HepG2 (cell line): Measurements from ENCODE around the gene FLAD1. TPM values are rescaled to one million over a fixed set of nuclear protein-coding genes. Genes with fewer than 3 reads are reported as not detected.

Source experiments
- CBFB ChIP-seq: sonication (generic); formaldehyde crosslinking; IDR thresholded peaks from 2 replicates; pipeline ENCODE4 v1.4.0; 2020; ENCODE audit warnings: missing genetic modification reagents
- CCDC6 ChIP-seq: sonication (generic); formaldehyde crosslinking; IDR thresholded peaks from 2 replicates; pipeline ENCODE4 v1.8.1; 2022; ENCODE audit warnings: mild to moderate bottlenecking, missing genetic modification reagents, moderate library complexity
- FOXK2 ChIP-seq: fragments of 450-650 bp; IDR thresholded peaks from 2 replicates; pipeline ENCODE4 v1.6.1; 2016
- HOXA3 ChIP-seq: sonication (generic); formaldehyde crosslinking; IDR thresholded peaks from 2 replicates; pipeline ENCODE4 v1.5.0; 2020; ENCODE audit warnings: missing genetic modification reagents
- KAT2B ChIP-seq: fragments of 150-350 bp; IDR thresholded peaks from 2 replicates; pipeline ENCODE4 v1.6.1; 2014; ENCODE audit warnings: low read depth, low read length, borderline replicate concordance
- KLF12 ChIP-seq: sonication (generic); formaldehyde crosslinking; IDR thresholded peaks from 2 replicates; pipeline ENCODE4 v1.4.0; 2020; ENCODE audit warnings: missing genetic modification reagents, borderline replicate concordance
- KLF13 ChIP-seq: sonication (generic); formaldehyde crosslinking; IDR thresholded peaks from 2 replicates; pipeline ENCODE4 v1.4.0; 2020; ENCODE audit warnings: mild to moderate bottlenecking, missing genetic modification reagents
- MBD4 ChIP-seq: IDR thresholded peaks from 2 replicates; pipeline ENCODE4 v1.6.1; 2012; ENCODE audit warnings: low read length, inconsistent platforms, borderline replicate concordance
- MIXL1 ChIP-seq: IDR thresholded peaks from 2 replicates; pipeline ENCODE4 v1.6.1; 2016
- NR2F6 ChIP-seq, 2 experiments: IDR thresholded peaks; 2 replicates each; pipeline ENCODE4 v1.6.1; 2016; ENCODE audit warnings: antibody characterized with exemption in 1 of 2, mild to moderate bottlenecking in 1 of 2
- RCOR2 ChIP-seq: IDR thresholded peaks from 2 replicates; pipeline ENCODE4 v1.6.1; 2016; ENCODE audit warnings: missing biosample characterization, missing genetic modification reagents
- SAFB2 ChIP-seq: sonication (generic); formaldehyde crosslinking; IDR thresholded peaks from 2 replicates; pipeline ENCODE4 v1.5.1; 2020; ENCODE audit warnings: missing genetic modification reagents, low read depth, mild to moderate bottlenecking, borderline replicate concordance
- SMYD3 ChIP-seq: sonication (generic); formaldehyde crosslinking; IDR thresholded peaks from 2 replicates; pipeline ENCODE4 v1.8.1; 2023; ENCODE audit warnings: mild to moderate bottlenecking, missing genetic modification reagents
- SPEN ChIP-seq: sonication (generic); formaldehyde crosslinking; IDR thresholded peaks from 2 replicates; pipeline ENCODE4 v1.5.1; 2020; ENCODE audit warnings: low read depth, mild to moderate bottlenecking, missing genetic modification reagents
- SRSF9 ChIP-seq: fragments of 200-400 bp; formaldehyde crosslinking; IDR thresholded peaks from 2 replicates; pipeline ENCODE4 v1.6.1; 2018; ENCODE audit warnings: borderline replicate concordance, mild to moderate bottlenecking, low read depth, low read length; ENCODE audit not compliant: insufficient read depth, poor library complexity, severe bottlenecking
- ZFP36L2 ChIP-seq: sonication (generic); formaldehyde crosslinking; IDR thresholded peaks from 2 replicates; pipeline ENCODE4 v1.4.0; 2020; ENCODE audit warnings: missing genetic modification reagents
- ZNF253 ChIP-seq: sonication (generic); formaldehyde crosslinking; IDR thresholded peaks from 2 replicates; pipeline ENCODE4 v1.8.0; 2022; ENCODE audit warnings: mild to moderate bottlenecking, missing genetic modification reagents, borderline replicate concordance
- ZNF274 ChIP-seq: sonication (generic); formaldehyde crosslinking; IDR thresholded peaks from 2 replicates; pipeline ENCODE4 v1.5.1; 2020; ENCODE audit warnings: mild to moderate bottlenecking, missing genetic modification reagents
- ZNF3 ChIP-seq: IDR thresholded peaks from 2 replicates; pipeline ENCODE4 v1.7.0; 2017; ENCODE audit warnings: inconsistent platforms
- ZNF562 ChIP-seq: sonication (generic); formaldehyde crosslinking; IDR thresholded peaks from 2 replicates; pipeline ENCODE4 v1.8.0; 2022; ENCODE audit warnings: missing genetic modification reagents, borderline replicate concordance
- ZNF614 ChIP-seq: IDR thresholded peaks from 2 replicates; pipeline ENCODE4 v1.6.1; 2018; ENCODE audit warnings: missing biosample characterization, missing genetic modification reagents, inconsistent platforms, borderline replicate concordance
- ZNF761 ChIP-seq: sonication (generic); formaldehyde crosslinking; conservative IDR thresholded peaks from 2 replicates; pipeline ENCODE4 v1.4.0; 2020; ENCODE audit warnings: mild to moderate bottlenecking, missing genetic modification reagents
- ZNF891 ChIP-seq: sonication (generic); formaldehyde crosslinking; IDR thresholded peaks from 2 replicates; pipeline ENCODE4 v1.5.0; 2020; ENCODE audit warnings: mild to moderate bottlenecking, missing genetic modification reagents
- polyA plus RNA-seq, 8 experiments: library from polyadenylated mRNA; depleted of rRNA in 3 of 8; stranded (reverse) in 7 of 8; unstranded in 1 of 8; fragments of >200 nt; fragmentation: Illumina TruSeq in 4 of 8; extraction: Trizol in 4 of 8; gene quantifications; 2 replicates each; pipeline versions ENCODE4 v1.2.1 to v1.2.3, GENCODE V29; 2011 to 2016; ENCODE audit warnings: low read depth in 4 of 8, missing spikeins in 1 of 8, mixed read lengths in 1 of 8; ENCODE audit not compliant: insufficient read depth in 1 of 8
- total RNA-seq, 5 experiments: library from RNA; depleted of rRNA; stranded (reverse); fragments of >200 nt; fragmentation: Illumina TruSeq; extraction: Trizol; gene quantifications; 2 replicates each; pipeline ENCODE4 v1.2.3, GENCODE V29; 2016; ENCODE audit warnings: low read depth in 1 of 5
- TF ChIP-seq, protein P1 (sequence below): sonication (generic); formaldehyde crosslinking; IDR thresholded peaks from 2 replicates; pipeline ENCODE4 v1.4.0; 2020; ENCODE audit warnings: missing genetic modification reagents
- TF ChIP-seq, protein P2 (sequence below): sonication (generic); formaldehyde crosslinking; IDR thresholded peaks from 2 replicates; pipeline ENCODE4 v1.9.0; 2022; ENCODE audit warnings: missing genetic modification reagents, mild to moderate bottlenecking, borderline replicate concordance
- TF ChIP-seq, protein P3 (sequence below): sonication (generic); formaldehyde crosslinking; IDR thresholded peaks from 2 replicates; pipeline ENCODE4 v1.4.0; 2020; ENCODE audit warnings: mild to moderate bottlenecking, missing genetic modification reagents
- TF ChIP-seq, protein P4 (sequence below): sonication (generic); formaldehyde crosslinking; IDR thresholded peaks from 2 replicates; pipeline ENCODE4 v1.4.0; 2020; ENCODE audit warnings: missing genetic modification reagents; ENCODE audit errors: not compliant biosample characterization
- TF ChIP-seq, protein P5 (sequence below): sonication (generic); formaldehyde crosslinking; IDR thresholded peaks from 2 replicates; pipeline ENCODE4 v1.8.0; 2022; ENCODE audit warnings: missing genetic modification reagents, mild to moderate bottlenecking, inconsistent platforms, borderline replicate concordance

The FLAD1 gene
- total and polyA plus RNA-seq, 2 of the 13 experiments (the other 11 are each of a cell fraction or from before 2014, with no cell fraction given) = 25.9 to 32.8 TPM

GRCh38 chr1:155003227-155003765, 20.2 kb downstream of the FLAD1 start (continued):
- TF ChIP-seq ZNF761 (CRISPR knock-in tag) (no peak), ZNF891 (no peak), CBFB (CRISPR knock-in tag) (no peak), KAT2B (no peak), MIXL1 (CRISPR knock-in tag) (no peak), SMYD3 (CRISPR knock-in tag) (peak; percentile 49; the same call in 1 of the 2 replicates), SPEN (CRISPR knock-in tag) (no peak), KLF12 (CRISPR knock-in tag) (no peak), CCDC6 (CRISPR knock-in tag) (peak; percentile 55; the same call in 1 of the 2 replicates), RCOR2 (CRISPR knock-in tag) (no peak), FOXK2 (no peak), ZFP36L2 (CRISPR knock-in tag) (no peak), ZNF562 (CRISPR knock-in tag) (no peak), NR2F6 (IDR thresholded peaks at IDR 0.05) (no peak), NR2F6 (CRISPR knock-in tag; IDR thresholded peaks at IDR 0.05) (no peak), SAFB2 (no peak), KLF13 (CRISPR knock-in tag) (no peak), MBD4 (no peak), ZNF3 (CRISPR knock-in tag) (no peak), SRSF9 (no peak), ZNF274 (CRISPR knock-in tag) (no peak), HOXA3 (CRISPR knock-in tag) (0 out of 2 replicates have a peak, but pooled peaks have one; percentile 11), ZNF253 (CRISPR knock-in tag) (no peak), ZNF614 (CRISPR knock-in tag) (no peak)
- TF ChIP-seq, protein P1, sequence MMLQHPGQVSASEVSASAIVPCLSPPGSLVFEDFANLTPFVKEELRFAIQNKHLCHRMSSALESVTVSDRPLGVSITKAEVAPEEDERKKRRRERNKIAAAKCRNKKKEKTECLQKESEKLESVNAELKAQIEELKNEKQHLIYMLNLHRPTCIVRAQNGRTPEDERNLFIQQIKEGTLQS (CRISPR knock-in tag) = no peak
- TF ChIP-seq, protein P2, sequence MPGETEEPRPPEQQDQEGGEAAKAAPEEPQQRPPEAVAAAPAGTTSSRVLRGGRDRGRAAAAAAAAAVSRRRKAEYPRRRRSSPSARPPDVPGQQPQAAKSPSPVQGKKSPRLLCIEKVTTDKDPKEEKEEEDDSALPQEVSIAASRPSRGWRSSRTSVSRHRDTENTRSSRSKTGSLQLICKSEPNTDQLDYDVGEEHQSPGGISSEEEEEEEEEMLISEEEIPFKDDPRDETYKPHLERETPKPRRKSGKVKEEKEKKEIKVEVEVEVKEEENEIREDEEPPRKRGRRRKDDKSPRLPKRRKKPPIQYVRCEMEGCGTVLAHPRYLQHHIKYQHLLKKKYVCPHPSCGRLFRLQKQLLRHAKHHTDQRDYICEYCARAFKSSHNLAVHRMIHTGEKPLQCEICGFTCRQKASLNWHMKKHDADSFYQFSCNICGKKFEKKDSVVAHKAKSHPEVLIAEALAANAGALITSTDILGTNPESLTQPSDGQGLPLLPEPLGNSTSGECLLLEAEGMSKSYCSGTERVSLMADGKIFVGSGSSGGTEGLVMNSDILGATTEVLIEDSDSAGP (CRISPR knock-in tag) = peak; percentile 64; the same call in 1 of the 2 replicates
- TF ChIP-seq, protein P3, sequence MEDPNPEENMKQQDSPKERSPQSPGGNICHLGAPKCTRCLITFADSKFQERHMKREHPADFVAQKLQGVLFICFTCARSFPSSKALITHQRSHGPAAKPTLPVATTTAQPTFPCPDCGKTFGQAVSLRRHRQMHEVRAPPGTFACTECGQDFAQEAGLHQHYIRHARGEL (CRISPR knock-in tag) = no peak
- TF ChIP-seq, protein P4, sequence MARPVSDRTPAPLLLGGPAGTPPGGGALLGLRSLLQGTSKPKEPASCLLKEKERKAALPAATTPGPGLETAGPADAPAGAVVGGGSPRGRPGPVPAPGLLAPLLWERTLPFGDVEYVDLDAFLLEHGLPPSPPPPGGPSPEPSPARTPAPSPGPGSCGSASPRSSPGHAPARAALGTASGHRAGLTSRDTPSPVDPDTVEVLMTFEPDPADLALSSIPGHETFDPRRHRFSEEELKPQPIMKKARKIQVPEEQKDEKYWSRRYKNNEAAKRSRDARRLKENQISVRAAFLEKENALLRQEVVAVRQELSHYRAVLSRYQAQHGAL (CRISPR knock-in tag) = no peak
- TF ChIP-seq, protein P5, sequence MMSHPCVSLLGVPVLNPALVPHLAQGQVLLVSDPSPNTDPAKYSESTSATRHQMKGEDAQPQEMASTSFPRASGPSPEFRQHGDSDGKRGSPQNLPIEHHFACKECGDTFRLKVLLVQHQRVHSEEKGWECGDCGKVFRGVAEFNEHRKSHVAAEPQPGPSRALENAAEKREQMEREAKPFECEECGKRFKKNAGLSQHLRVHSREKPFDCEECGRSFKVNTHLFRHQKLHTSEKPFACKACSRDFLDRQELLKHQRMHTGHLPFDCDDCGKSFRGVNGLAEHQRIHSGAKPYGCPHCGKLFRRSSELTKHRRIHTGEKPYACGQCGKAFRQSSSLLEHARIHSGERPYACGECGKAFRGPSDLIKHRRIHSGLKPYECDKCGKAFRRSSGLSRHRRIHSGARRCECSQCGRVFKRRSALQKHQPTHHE = no peak
